ENCODE measurements around the gene PCP4.

PCP4 gene

GRCh38 chr21:39971956-39972355 is 104.7 kb downstream of the PCP4 start:
- DNase-seq (ENCODE audit: low read depth in 4 of 4, low spot score in 1 of 4): no peak

GRCh38 chr21:39972471-39972870 is 105.2 kb downstream of the PCP4 start:
- DNase-seq (ENCODE audit: low read depth in 4 of 4, low spot score in 1 of 4): no peak

- DNase-seq (ENCODE audit: low read depth in 4 of 4, low spot score in 1 of 4): no peak
Measured at GRCh38 chr21:39972976-39973770, 105.9 kb downstream of the PCP4 start.

DNA sequence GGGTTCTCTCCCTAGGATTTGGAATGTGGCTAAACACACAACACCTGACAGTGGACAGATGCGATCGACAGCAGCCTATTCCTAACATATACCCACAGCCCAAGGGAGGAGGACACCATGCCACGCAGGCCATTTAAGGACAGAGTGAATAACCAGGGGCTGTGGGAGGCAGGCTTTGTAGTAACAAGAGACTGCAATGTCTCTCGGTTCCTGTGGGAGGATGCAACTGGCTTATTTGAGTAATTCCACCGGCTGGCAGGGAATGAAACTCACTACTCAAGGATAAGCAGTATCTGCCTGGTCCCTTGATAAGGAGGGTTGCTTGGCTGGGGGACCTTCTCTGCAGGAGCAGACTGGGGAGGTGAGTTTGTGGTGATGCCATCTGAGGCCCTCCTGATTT is 109.6 kb downstream of the PCP4 start:
- DNase-seq (ENCODE audit: low read depth in 4 of 4, low spot score in 1 of 4): no peak

Measured in stimulated activated CD4-positive, alpha-beta T cell treated with anti-CD3 and anti-CD28 coated beads, Interleukin-1b, Interleukin-23, amount 100 ng/mL, for 24 hours (primary cell).